ENCODE measurements around the gene NUMBL.

The NUMBL gene

DNA sequence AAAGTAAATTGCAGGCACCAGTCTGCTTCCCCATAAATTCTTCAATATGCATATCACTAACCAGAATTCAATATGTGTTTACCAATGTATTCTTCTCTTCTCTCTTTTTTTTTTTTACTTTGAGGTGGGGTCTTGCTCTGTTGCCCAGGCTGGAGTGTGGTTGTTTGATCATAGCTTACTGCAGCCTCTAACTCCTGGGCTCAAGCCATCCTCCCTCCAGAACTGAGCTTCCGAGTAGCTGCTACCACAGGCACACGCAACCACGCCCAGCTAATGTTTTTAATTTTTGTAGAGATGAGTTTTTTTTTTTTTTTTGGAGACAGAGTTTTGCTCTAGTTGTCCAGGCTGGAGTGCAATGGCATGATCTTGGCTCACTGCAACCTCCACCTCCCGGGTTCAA, 72.5 kb downstream of the NUMBL start:
- TF ChIP-seq CTCF (IDR thresholded peaks at IDR 0.05; ENCODE audit: extremely low read depth, insufficient read depth, missing control alignments): no peak
- DNase-seq (ENCODE audit: low spot score): no peak
- in situ Hi-C loops (cut with MboI; ENCODE audit: low pct_unique_long_range_greater_than_20kb, low sequenced_read_pairs, unreplicated experiment): loop anchor here (25.0 kb wide), 1 partner anchor 306 kb away; no protein-coding TSS in a partner anchor

DNA sequence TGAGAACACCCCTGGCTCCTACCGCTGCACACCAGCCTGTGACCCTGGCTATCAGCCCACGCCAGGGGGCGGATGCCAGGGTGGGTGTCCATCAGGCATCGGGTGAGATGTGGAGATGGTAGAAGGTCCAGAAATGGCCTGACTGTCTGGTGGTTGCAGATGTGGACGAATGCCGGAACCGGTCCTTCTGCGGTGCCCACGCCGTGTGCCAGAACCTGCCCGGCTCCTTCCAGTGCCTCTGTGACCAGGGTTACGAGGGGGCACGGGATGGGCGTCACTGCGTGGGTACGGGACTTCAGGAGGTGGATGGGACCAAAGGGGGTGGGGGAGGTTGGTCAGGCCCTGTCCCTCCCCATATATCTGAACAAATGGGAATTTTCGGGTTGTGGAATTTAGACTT, 73.5 kb downstream of the NUMBL start:
- no peak for TF ChIP-seq CTCF (IDR thresholded peaks at IDR 0.05; ENCODE audit: extremely low read depth, insufficient read depth, missing control alignments)
- in situ Hi-C loops (cut with MboI; ENCODE audit: low pct_unique_long_range_greater_than_20kb, low sequenced_read_pairs, unreplicated experiment): loop anchor here (25.0 kb wide), 1 partner anchor 305 kb away; no protein-coding TSS in a partner anchor

DNA sequence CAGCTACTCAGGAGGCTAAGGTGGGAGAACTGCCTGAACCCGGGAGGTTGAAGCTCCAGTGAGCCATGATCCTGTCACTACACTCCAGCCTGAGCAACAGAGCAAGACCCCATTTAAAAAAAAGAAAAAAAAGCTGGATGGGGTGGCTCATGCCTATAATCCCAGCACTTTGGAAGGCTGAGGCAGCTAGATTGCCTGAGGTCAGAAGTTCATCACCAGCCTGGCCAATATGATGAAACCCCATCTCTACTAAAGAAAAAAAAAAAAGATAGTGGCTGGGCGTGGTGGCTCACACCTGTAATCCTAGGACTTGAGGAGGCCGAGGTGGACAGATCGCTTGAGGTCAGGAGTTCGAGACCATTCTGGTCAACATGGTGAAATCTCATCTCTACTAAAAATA, 74.3 kb downstream of the NUMBL start:
- no peak for DNase-seq (ENCODE audit: low spot score)
- in situ Hi-C loops (cut with MboI; ENCODE audit: low pct_unique_long_range_greater_than_20kb, low sequenced_read_pairs, unreplicated experiment): loop anchor here (25.0 kb wide), 1 partner anchor 304 kb away; no protein-coding TSS in a partner anchor
- TF ChIP-seq CTCF (IDR thresholded peaks at IDR 0.05; ENCODE audit: extremely low read depth, insufficient read depth, missing control alignments): no peak

More for the DNA sequence above, 73.5 kb downstream of the NUMBL start:
- DNase-seq (ENCODE audit: low spot score): no peak

Measured in GM13977 (cell line).